NOMO-1 treated with dmso at 0.1 percent for 144 hours (cell line): ENCODE data around the gene ZXDC.

Experiments used
- DNase-seq: peaks from one replicate; lab custom pipeline; 2025; ENCODE audit not compliant: unreplicated experiment; lab: John Stamatoyannopoulos, UW

ZXDC gene

GRCh38 chr3:126476166-126477060, 722 bp upstream of the ZXDC start:
- DNase-seq: no peak

GRCh38 chr3:126474498-126475412, 936 bp downstream of the ZXDC start:
- no peak for DNase-seq

GRCh38 chr3:126473292-126474168, 2.2 kb downstream of the ZXDC start:
- no peak for DNase-seq

GRCh38 chr3:126472277-126473006, 3.2 kb downstream of the ZXDC start:
- peak; percentile 97 for DNase-seq

GRCh38 chr3:126469479-126469878, 6.2 kb downstream of the ZXDC start:
- DNase-seq: no peak

GRCh38 chr3:126468028-126468891, 7.4 kb downstream of the ZXDC start:
- peak; percentile 29 for DNase-seq

- DNase-seq: no peak
Observed at GRCh38 chr3:126467611-126467955, 8.1 kb downstream of the ZXDC start.

- no peak for DNase-seq
Observed at GRCh38 chr3:126466886-126467610, 8.6 kb downstream of the ZXDC start.

- DNase-seq: no peak
Observed at GRCh38 chr3:126465928-126466544, 9.7 kb downstream of the ZXDC start.

GRCh38 chr3:126464997-126465396, 10.7 kb downstream of the ZXDC start:
- no peak for DNase-seq

GRCh38 chr3:126464494-126464893, 11.2 kb downstream of the ZXDC start:
- DNase-seq: peak; percentile 28

- no peak for DNase-seq
Observed at GRCh38 chr3:126464093-126464492, 11.6 kb downstream of the ZXDC start.

GRCh38 chr3:126463521-126463920, 12.2 kb downstream of the ZXDC start:
- no peak for DNase-seq

GRCh38 chr3:126461450-126462070, 14.1 kb downstream of the ZXDC start:
- DNase-seq: no peak

- DNase-seq: no peak
Observed at GRCh38 chr3:126460381-126460780, 15.3 kb downstream of the ZXDC start.

- no peak for DNase-seq
Observed at GRCh38 chr3:126459763-126460127, 15.9 kb downstream of the ZXDC start.

GRCh38 chr3:126459111-126459762, 16.5 kb downstream of the ZXDC start:
- DNase-seq: no peak
